Bronchial epithelial cell (primary cell): Measurements from ENCODE around the gene VANGL2. TPM values are rescaled to one million over a fixed set of nuclear protein-coding genes. Genes with fewer than 3 reads are reported as not detected.

Source experiments
- DNase-seq: peaks from one replicate; pipeline ENCODE4 v3.0.0-alpha.2; 2010; ENCODE audit warnings: low read depth
- FAIRE-seq: peaks from 2 replicates; lab custom pipeline; 2011; peaks lifted over from hg19 to GRCh38; lab: Jason Lieb, UNC
- H3K27me3 ChIP-seq: 2 replicates; pipeline ENCODE4 v1.5.1; 2011; ENCODE audit warnings: low read length; ENCODE audit not compliant: control insufficient read depth, insufficient read depth
- H3K36me3 ChIP-seq: 2 replicates; pipeline ENCODE4 v1.5.1; 2011; ENCODE audit warnings: low read length; ENCODE audit not compliant: control insufficient read depth, insufficient read depth
- H3K4me3 ChIP-seq: 2 replicates; pipeline ENCODE4 v1.5.1; 2011; ENCODE audit warnings: mild to moderate bottlenecking, low read depth, low read length, control low read depth
- total RNA-seq: library from RNA; depleted of rRNA; stranded (reverse); fragments of >200 nt; gene quantifications from 2 replicates; pipeline ENCODE4 v1.2.1, GENCODE V29; 2014
- TF ChIP-seq, protein P1 (sequence below): IDR thresholded peaks from 2 replicates; pipeline ENCODE4 v1.5.1; 2011; ENCODE audit warnings: mild to moderate bottlenecking, moderate library complexity, low read length, control low read depth, inconsistent platforms; ENCODE audit not compliant: insufficient read depth, severe bottlenecking

The VANGL2 gene
- total RNA-seq, 1 donor from 2014 or later: 1.6 TPM

DNA sequence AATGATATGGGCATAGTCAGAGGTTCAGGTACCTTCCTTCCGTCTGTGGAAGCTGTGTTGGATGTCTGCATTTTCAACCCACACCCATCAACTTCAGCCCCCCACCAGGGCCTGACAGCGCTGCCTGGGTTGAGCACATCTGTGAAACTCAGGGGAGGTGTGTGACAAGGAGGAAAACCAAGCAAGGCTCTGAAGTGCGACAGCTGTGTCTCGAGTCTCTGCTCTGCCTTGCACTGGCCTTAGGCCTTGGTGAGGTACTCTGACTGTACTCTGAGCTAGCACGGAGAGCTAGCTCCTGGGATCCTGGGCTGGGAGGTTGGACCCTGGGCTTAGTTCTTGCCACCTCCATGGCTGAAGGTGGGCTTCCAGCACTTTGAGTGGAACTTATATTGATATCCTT is 9.1 kb downstream of the VANGL2 start:
- H3K36me3 ChIP-seq: no peaks in the 10 kb centered on the region
- FAIRE-seq: no peak
- DNase-seq: no peak
- TF ChIP-seq, protein P1, sequence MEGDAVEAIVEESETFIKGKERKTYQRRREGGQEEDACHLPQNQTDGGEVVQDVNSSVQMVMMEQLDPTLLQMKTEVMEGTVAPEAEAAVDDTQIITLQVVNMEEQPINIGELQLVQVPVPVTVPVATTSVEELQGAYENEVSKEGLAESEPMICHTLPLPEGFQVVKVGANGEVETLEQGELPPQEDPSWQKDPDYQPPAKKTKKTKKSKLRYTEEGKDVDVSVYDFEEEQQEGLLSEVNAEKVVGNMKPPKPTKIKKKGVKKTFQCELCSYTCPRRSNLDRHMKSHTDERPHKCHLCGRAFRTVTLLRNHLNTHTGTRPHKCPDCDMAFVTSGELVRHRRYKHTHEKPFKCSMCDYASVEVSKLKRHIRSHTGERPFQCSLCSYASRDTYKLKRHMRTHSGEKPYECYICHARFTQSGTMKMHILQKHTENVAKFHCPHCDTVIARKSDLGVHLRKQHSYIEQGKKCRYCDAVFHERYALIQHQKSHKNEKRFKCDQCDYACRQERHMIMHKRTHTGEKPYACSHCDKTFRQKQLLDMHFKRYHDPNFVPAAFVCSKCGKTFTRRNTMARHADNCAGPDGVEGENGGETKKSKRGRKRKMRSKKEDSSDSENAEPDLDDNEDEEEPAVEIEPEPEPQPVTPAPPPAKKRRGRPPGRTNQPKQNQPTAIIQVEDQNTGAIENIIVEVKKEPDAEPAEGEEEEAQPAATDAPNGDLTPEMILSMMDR: no peak
- no peaks in the 10 kb centered on the region for H3K27me3 ChIP-seq
- no peak overlapping the region for H3K4me3 ChIP-seq

DNA sequence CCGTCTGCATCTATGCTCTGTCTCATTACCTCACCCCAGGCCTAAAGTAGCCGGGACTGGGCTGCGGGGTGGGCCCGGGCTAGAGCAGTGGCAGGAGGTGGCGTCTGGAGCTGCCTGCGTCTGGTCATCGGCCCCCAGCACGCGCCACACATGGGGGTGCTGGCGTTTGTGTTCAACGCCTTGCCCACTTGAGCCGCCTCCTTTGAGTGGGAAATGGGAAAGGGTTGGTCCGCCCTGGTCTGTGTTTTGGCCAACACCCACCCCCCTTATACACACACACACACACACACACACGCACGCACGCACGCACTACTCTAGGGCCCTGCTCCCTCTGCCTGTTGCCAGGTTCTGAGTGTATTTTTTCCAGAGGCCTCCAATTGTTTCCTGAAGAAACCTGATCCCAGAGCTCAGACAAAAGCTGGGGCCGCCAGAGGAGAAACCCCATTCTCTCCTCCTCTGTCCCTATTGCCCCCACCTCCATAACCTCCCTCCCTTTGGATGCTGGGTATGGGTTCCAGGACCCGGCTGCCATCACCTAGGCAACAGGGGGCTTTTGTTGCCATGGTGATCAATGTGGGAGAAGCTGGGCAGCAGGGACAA is 10.1 kb downstream of the VANGL2 start:
- FAIRE-seq (no peak), DNase-seq (no peak)
- Histone ChIP-seq H3K36me3 (no peaks in the 10 kb centered on the region), H3K4me3 (no peak overlapping the region), H3K27me3 (no peaks in the 10 kb centered on the region)
- TF ChIP-seq, protein P1: no peak

DNA sequence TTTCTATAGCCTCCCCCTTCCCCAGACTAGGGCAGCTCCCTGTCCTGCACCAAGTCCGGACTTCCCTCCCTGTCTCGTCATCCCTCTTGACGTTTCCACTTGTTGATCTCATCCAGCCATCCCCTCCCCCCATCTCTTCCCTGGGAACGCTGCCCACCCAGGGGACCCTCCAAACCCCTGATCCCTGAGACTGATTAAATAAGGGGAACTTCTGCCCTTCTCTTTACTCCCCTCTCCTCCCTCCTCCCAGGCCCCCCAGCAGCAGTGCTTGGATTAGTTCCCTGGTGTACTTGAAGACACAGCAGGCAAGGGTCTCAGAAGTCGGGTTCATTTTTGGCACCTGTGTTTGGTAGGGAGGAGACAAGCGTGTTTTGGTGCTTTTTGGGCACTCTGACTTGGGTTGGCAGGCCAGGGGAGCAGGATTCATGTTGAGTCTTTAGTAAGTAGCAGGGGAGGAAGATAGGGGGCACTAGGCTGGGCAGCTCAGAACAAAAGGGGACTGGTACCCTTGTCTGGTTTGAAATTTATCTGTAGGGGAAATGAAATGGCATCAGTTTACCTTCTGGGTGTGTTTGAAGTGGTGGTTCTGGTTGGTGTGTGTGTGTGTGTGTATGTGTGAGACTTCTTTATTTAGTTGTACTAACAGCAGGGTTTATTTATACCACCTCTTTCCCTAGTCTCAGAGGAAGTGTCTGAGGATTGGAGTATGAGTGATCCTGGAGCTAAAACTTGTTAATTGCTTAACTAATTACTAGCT is 11.1 kb downstream of the VANGL2 start:
- no peaks in the 10 kb centered on the region for H3K27me3 ChIP-seq
- no peak overlapping the region for H3K4me3 ChIP-seq
- TF ChIP-seq, protein P1: no peak
- peaks cover 3% of the 10 kb centered on the region for H3K36me3 ChIP-seq
- FAIRE-seq (no peak), DNase-seq (no peak)

DNA sequence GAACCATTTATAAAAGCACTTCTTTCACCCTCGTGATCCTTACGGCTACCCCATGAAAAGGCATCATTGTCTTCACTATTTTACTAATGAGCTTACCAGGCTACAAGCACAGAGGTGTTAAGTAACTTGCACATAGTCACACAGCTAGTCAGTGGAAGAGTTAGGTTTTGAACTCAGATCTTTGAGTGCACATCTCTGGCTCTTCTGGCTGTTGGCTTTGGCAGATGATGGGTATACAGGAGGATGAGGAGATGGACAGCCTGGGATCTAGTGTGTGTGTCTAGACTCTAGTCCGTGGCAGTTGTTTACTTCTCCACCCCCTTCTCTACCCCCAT is 11.6 kb downstream of the VANGL2 start:
- TF ChIP-seq, protein P1: no peak
- no peak for DNase-seq
- no peak for FAIRE-seq
- Histone ChIP-seq H3K36me3 (peaks cover 3% of the 10 kb centered on the region), H3K4me3 (no peak overlapping the region), H3K27me3 (no peaks in the 10 kb centered on the region)

DNA sequence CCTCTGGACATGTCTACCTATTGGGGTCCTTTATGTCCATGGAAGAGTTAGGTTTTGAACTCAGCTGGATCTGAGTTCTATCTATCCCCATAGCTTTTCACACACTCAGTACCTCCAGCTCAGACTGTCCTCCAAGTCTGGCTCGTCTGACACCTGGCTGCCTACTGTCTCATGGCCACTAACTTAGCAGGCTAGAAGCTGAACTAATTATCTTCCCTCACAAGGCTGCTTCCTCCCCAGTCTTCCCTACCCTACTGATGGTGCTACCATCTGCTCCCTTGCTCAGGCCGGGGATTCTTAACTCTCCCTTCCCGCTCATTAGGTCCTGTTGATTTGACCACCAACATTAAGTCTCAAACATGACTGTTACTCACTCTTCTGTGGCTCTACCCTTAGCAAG is 13.4 kb downstream of the VANGL2 start:
- H3K4me3 ChIP-seq: no peak overlapping the region
- TF ChIP-seq, protein P1: no peak
- H3K36me3 ChIP-seq: peaks cover 3% of the 10 kb centered on the region
- H3K27me3 ChIP-seq: no peaks in the 10 kb centered on the region
- FAIRE-seq: peak; percentile 36
- no peak for DNase-seq
